ENCODE data around the gene MYLIP.

MYLIP gene

DNA sequence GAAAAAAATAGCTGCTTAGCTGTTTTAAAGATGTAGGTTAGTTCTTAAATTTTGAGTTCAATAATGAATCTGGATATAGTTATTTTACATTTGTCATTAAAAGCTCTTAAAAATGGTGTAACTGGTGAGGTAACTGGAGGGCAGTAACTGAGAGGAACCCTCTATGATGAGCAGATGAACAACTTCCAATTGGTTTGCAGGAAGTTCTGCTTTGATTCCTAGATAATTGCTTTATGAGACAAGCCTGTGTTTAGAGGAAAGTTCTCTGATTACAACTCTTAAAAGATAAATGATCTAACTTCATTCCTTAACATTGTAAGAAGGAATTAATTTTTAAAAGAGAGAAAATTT is 8.5 kb downstream of the MYLIP start:
- DNase-seq (ENCODE audit: extremely low read depth in 1 of 2, low read depth in 1 of 2) = no peak

- DNase-seq (ENCODE audit: extremely low read depth in 1 of 2, low read depth in 1 of 2) = no peak
These were observed 10.7 kb downstream of the MYLIP start for GRCh38 chr6:16139556-16139955.

DNA sequence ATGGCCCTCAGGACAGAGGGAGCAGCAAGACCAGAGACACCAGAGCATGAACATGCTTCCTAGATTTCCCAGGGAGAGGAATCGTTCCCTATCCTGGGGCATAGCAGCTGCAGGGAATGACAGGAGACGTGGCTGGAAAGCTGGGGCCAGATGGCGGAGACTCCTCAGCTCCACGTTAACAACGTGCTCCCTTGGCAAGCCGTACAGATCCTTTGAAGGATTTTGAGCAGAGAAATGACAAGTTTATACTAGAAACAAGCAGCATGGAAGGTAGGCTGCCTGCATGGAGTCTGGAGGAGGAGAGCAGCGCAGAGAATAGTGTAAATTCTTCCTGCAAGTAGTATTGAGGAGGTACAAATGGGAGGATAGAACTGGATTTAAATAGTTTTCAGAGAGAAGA is 11.7 kb downstream of the MYLIP start:
- DNase-seq (ENCODE audit: extremely low read depth in 1 of 2, low read depth in 1 of 2) = no peak

DNA sequence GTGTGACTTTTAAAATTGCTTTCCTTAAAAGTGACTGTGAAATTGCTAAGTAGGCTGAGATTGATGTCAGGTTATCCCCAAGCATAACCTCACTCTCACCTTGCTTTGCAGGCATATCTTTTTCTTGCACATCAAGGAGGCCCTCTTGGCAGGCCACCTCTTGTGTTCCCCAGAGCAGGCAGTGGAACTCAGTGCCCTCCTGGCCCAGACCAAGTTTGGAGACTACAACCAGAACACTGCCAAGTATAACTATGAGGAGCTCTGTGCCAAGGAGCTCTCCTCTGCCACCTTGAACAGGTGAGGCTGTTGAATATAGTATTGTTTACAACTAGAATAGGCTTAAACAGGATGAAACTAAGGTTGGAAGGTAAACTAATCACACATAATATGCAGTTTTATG is 12.6 kb downstream of the MYLIP start:
- no peak for DNase-seq (ENCODE audit: extremely low read depth in 1 of 2, low read depth in 1 of 2)

DNA sequence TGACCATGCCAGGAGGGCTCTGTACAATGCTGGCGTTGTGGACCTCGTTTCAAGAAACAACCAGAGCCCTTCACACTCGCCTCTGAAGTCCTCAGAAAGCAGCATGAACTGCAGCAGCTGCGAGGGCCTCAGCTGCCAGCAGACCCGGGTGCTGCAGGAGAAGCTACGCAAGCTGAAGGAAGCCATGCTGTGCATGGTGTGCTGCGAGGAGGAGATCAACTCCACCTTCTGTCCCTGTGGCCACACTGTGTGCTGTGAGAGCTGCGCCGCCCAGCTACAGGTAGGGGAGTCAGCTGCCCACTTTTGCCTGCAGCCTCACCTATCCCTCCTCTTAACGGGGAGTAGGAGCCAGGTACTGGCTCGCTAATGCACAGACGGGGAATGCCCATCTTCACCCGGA is 16.2 kb downstream of the MYLIP start:
- no peak for DNase-seq (ENCODE audit: extremely low read depth in 1 of 2, low read depth in 1 of 2)

GRCh38 chr6:16146028-16146427 is 17.1 kb downstream of the MYLIP start:
- DNase-seq (ENCODE audit: extremely low read depth in 1 of 2, low read depth in 1 of 2) = no peak

GRCh38 chr6:16146527-16146955 is 17.7 kb downstream of the MYLIP start:
- no peak for DNase-seq (ENCODE audit: extremely low read depth in 1 of 2, low read depth in 1 of 2)

DNA sequence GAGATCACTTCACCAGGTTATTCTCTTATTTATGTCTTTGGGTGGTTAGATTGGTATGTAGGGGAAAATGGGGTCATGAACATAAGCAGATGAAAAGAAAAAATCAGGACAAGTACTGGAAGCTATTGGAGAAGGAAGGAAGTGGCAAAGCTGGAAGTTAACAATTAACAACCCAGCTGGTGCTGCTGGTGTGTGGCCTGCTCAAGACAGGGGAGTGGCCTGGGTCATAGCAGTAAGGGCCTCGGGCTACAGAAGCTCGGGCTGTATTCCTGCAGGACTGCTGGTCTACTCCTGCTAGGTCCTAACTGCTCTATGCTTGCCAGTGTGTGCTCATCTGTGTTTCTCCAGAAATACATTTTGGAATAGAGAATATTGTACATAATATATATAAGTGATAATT is 19.6 kb downstream of the MYLIP start:
- DNase-seq (ENCODE audit: extremely low read depth in 1 of 2, low read depth in 1 of 2) = no peak

GRCh38 chr6:16149305-16149704 is 20.4 kb downstream of the MYLIP start:
- DNase-seq (ENCODE audit: extremely low read depth in 1 of 2, low read depth in 1 of 2) = no peak

GRCh38 chr6:16150098-16150497 is 21.2 kb downstream of the MYLIP start:
- no peak for DNase-seq (ENCODE audit: extremely low read depth in 1 of 2, low read depth in 1 of 2)

- no peak for DNase-seq (ENCODE audit: extremely low read depth in 1 of 2, low read depth in 1 of 2)
These were observed 24.4 kb downstream of the MYLIP start for GRCh38 chr6:16153211-16153820.

DNA sequence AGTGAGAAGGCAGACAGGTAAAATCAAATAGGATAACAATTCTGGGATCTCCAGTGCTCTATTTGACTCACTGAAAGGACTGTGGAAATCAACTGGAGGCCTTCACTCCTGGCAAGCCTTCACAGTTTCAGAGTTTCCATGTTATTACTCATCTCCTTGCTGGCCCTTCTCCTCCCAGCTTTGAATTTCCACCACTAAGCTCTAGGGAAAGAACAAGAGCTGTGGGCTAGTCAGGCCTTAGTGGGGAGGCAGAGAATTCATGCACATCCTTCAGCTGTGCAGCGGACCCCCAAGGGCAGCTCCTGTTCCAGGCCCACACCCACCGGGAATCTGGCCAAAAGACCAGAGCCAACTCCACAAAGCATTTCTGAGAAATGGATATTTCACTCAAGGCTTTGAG is 26.0 kb downstream of the MYLIP start:
- DNase-seq (ENCODE audit: extremely low read depth in 1 of 2, low read depth in 1 of 2) = no peak

- no peak for DNase-seq (ENCODE audit: extremely low read depth in 1 of 2, low read depth in 1 of 2)
These were observed 28.6 kb downstream of the MYLIP start for GRCh38 chr6:16157492-16157891.

DNA sequence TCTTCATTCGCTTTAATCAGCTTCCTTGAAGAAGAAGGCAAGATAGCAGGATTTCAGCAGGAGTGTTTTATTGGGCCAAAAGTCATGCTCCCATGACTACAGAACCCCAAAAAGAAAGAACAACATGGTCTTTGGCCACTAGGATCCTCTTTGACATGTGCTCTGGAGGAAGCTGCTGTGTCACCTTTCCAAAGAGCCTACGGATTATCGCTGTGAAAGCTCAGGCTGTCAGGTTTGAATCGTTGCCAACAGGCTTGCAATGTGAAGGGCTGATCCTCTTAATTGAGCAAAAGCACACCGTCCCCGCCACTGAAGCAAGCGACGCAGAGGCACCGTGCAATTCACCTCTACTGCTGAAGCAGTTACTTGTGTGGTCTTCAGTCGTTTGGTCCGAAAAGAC is 29.0 kb downstream of the MYLIP start:
- DNase-seq (ENCODE audit: extremely low read depth in 1 of 2, low read depth in 1 of 2) = no peak

- DNase-seq (ENCODE audit: extremely low read depth in 1 of 2, low read depth in 1 of 2) = no peak
These were observed 30.2 kb downstream of the MYLIP start for GRCh38 chr6:16158943-16159557.

DNA sequence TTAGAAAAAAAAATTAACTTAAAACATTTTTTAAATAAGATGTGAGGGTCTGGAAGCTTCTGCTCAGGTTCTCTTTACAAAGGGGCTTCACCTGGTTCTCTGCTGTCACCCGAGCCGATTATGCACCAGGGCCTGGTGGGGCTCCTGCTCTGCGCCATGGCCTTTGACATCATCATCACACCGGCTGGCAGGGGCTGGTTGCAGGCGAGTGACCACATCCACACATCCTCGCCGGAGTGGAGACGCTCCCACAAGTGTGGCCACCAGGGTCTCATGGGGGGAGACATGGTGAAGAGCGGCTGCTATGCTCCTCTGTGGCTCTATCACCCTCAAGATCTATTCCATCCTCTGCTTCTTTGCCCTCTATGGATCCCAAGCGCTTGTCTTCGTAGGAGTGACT is 31.9 kb downstream of the MYLIP start:
- DNase-seq (ENCODE audit: extremely low read depth in 1 of 2, low read depth in 1 of 2) = no peak

- DNase-seq (ENCODE audit: extremely low read depth in 1 of 2, low read depth in 1 of 2) = no peak
These were observed 33.1 kb downstream of the MYLIP start for GRCh38 chr6:16162003-16162402.

DNA sequence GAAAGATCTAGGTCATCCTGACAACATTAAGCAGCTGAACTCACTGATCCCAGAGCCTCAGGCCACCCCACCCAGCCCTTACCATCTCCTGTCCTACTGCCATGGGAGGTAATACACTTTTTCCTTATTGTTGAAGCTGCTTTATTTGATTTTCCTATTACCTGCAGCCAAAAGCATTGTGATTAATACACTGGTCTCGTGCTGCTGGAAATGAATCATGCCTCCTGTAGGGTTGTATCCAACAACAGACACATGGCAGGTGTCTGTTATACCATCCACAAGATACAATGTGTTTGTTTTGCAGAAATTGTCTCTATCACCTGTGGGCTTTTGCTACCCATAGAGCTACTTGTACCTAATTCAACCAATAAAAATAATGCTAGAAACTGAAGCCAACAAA is 34.2 kb downstream of the MYLIP start:
- DNase-seq (ENCODE audit: extremely low read depth in 1 of 2, low read depth in 1 of 2) = no peak

- DNase-seq (ENCODE audit: extremely low read depth in 1 of 2, low read depth in 1 of 2) = no peak
These were observed 34.8 kb downstream of the MYLIP start for GRCh38 chr6:16163535-16164300.

- no peak for DNase-seq (ENCODE audit: extremely low read depth in 1 of 2, low read depth in 1 of 2)
These were observed 36.8 kb downstream of the MYLIP start for GRCh38 chr6:16165641-16166040.

- DNase-seq (ENCODE audit: extremely low read depth in 1 of 2, low read depth in 1 of 2) = no peak
These were observed 38.2 kb downstream of the MYLIP start for GRCh38 chr6:16166871-16167608.

- no peak for DNase-seq (ENCODE audit: extremely low read depth in 1 of 2, low read depth in 1 of 2)
These were observed 39.2 kb downstream of the MYLIP start for GRCh38 chr6:16168121-16168520.

Measured in stimulated activated CD8-positive, alpha-beta memory T cell treated with anti-CD3 and anti-CD28 coated beads, Interleukin-7, amount 100 ng/mL, for 48 hours (primary cell).